Umbilical cord (tissue), 1 donor: ENCODE results near the gene PTPRC. TPM values are rescaled to one million over a fixed set of nuclear protein-coding genes. Genes with fewer than 3 reads are reported as not detected.

Experiments used
- total RNA-seq: library from RNA; depleted of rRNA; stranded (reverse); fragments of >200 nt; gene quantifications from one replicate; pipeline ENCODE4 v1.2.3, GENCODE V29; 2014; ENCODE audit warnings: low replicate concordance; ENCODE audit not compliant: insufficient read depth

Gene PTPRC
- total RNA-seq, 1 donor from 2014 or later: 67.7 TPM

Other genes starting within 250 kb of the PTPRC start
- 3.4 TPM for gene ATP6V1G3, start 98.4 kb upstream of the PTPRC start, total RNA-seq